GM18526 (cell line): ENCODE data around the gene PRKCB.

ENCODE experiments used
- POLR2A ChIP-seq: IDR thresholded peaks from 3 replicates; pipeline ENCODE4 v1.6.1; 2011; ENCODE audit not compliant: insufficient read length; ENCODE audit errors: extremely low read depth

Gene PRKCB

GRCh38 chr16:24035127-24035842, 199.5 kb downstream of the PRKCB start:
- TF ChIP-seq POLR2A, result no peak

GRCh38 chr16:24036038-24036543, 200.3 kb downstream of the PRKCB start:
- TF ChIP-seq POLR2A, result no peak

GRCh38 chr16:24036614-24037013, 200.8 kb downstream of the PRKCB start:
- TF ChIP-seq POLR2A, result no peak

DNA sequence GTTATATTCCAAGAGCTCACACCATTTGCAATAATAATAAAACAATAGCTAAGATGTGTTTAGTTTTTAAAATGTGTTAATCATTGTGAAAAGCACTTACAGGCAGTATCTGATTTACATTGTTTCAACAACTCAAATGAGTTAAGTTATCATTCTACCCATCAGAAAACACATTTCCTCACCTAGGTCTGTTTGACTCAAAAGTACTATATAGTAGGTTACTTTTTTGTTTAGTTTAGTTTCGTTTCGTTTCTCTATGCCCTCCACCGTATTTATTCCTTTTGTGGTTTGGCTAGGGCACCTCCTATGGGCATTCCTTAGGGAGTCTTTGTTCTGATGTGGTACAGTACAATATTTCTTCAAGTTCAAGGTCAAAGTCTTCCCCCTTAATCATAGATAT, 201.6 kb downstream of the PRKCB start:
- no peak for TF ChIP-seq POLR2A

DNA sequence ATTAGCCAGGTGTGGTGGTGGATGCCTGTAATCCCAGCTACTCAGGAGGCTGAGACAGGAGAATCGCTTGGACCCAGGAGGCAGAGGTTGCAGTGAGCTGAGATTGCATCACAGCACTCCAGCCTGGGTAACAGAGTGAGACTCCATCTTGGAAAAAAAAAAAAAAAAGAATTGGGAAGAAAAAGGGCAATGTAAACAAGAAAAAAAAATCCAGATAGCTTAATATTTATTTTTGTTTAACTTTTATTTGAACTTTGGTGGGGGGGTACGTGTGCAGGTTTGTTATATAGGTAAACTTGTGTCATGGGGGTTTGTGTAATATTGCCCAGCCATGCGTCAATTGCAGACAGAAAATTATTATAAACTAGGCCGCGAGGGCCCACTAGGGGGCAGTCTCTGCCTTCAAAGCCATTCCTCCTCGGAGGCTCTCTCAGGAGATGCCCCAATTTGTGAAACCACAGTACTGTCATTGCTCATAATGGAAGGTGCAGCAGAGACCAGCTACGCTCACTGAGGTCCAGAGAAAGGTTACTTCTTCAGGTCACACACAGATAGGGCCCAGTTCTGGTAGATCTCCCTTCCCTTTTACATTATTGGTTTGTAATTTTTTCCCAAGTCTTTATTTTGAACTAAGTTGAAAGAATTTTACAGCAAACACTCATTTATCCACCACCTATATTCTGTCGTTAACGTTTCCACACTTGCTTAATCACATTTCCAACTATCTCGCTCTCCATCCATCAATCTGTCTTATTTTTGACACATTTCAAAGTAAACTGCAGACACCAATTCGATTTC, 206.2 kb downstream of the PRKCB start:
- TF ChIP-seq POLR2A, result no peak

- TF ChIP-seq POLR2A, result no peak
These were observed 208.7 kb downstream of the PRKCB start for GRCh38 chr16:24044467-24044866.

DNA sequence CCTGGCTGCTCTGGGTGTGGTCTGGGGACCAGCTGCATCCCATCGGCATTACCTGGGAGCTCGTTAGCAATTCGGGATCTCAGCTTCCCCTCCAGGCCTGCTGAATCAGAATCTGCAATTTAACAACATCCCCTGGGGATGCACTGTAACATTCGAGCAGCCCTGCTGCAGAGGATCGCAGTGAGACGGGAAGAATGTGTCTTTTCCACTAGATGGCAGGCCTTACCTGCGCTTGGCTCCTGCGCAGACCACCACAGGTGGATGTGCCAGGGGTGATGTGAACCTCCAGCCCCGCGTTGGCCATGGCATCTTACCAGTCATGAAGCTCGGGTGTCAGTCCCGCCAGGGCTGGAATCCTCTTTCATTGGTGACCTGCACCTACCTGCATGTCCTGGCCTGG, 209.9 kb downstream of the PRKCB start:
- no peak for TF ChIP-seq POLR2A

GRCh38 chr16:24046442-24046841, 210.7 kb downstream of the PRKCB start:
- TF ChIP-seq POLR2A, result no peak

- TF ChIP-seq POLR2A, result no peak
These were observed 213.3 kb downstream of the PRKCB start for GRCh38 chr16:24049113-24049512.

DNA sequence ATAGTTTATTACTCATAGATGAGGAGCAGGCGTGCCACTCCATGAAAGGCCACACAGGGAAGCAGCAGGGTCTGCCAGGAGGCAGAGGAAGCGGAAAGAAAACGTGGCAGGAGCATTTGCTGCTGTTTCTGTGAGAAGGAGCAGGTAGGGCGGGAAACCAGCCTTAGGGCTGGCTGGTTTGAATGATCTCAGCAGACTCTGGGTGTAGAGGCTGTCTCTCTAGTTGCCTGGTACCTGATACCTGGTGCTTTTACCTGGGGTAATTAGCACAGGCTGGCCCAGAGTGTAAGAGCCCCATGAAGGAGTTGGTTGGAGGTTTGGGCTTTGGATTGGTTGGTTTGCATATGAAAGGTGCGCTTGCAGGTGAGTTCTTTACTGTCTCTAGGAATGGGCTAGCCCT, 215.3 kb downstream of the PRKCB start:
- TF ChIP-seq POLR2A, result no peak

GRCh38 chr16:24052329-24053098, 216.7 kb downstream of the PRKCB start:
- no peak for TF ChIP-seq POLR2A

DNA sequence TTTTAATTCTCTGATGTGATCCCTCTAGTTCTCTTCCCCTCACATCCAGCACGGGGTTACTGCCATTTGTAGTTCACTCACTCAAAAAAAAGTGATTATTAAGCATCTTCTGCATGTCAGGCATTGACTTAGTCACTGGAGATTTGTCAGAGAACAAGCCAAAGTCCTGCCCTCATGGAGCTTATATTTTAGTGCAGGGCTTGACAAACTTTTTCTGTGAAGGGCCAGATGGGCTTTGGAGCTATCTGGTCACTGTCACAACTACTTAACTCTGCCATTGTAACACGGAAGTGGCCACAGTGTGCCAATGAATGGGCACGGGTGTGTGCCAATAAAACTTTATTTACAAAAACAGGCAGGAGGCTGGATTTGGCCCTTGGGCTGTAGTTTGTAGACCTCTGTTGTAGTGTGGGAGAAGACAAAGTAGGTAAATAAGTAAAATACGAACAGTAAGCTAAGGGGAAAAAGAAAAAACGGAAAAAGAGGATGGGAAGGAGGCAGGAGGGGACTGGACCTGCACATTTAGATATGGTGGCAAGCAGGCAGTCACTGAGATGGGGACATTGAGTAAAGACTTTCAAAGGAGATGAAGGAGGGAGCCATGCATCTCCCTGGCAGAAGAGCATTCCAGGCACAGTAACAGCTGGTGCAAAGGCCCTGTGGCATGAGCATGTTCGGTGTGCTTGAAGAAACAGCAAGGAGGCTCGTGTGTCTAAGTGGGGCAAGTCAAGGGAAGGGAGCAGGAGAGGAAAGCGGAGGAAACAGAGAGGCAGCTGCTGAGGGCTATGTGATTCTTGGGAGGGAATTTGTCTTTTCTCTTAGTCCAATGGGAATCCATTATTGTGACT, 217.5 kb downstream of the PRKCB start:
- TF ChIP-seq POLR2A, result no peak

DNA sequence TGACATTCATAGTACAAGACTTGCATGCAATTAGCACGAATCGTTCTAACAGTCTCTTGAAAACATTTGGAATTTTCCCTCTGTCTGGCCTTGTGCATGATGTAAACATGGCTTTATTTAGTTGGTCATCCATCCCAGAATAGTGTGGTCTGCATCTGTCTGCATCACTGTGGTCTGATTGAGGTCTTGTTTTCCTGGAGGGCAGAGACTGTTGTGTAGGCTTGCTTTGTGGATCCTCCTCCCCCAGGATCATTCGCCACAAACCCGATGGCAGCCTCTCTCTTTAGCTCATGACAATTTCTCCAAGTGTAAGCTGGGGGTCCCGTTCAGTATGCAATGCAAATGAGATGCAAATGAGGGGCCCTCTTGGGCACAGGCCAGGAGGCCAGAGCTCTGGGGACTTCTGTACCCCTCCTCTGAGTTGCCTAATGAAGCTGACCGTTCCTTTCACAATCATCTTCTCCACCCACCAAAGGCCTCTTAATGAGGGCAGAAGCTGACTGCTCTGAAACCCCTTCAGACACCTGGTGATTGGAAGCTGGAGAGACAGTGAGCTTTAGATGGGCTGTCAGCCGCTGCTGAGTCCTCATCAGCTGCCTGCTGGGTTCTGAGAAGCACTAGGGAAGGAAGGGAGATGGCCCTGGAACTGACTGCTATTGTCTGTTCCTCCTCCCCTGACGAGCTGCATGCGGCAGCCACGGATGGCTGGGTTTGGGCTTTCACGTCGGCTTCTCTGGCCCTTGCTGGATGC, 219.1 kb downstream of the PRKCB start:
- TF ChIP-seq POLR2A, result no peak

- TF ChIP-seq POLR2A, result no peak
These were observed 226.6 kb downstream of the PRKCB start for GRCh38 chr16:24062270-24062817.

GRCh38 chr16:24069036-24069590, 233.3 kb downstream of the PRKCB start:
- TF ChIP-seq POLR2A, result no peak
